Glutamatergic neuron (in vitro differentiated cells): ENCODE results near the gene ITCH. TPM values are rescaled to one million over a fixed set of nuclear protein-coding genes. Genes with fewer than 3 reads are reported as not detected.

Experiments used
- DNase-seq: peaks from one replicate; pipeline ENCODE4 v3.0.0; 2022
- H3K27ac Mint-ChIP-seq: one replicate; pipeline ENCODE4 v1.8.0; 2020; ENCODE audit warnings: mild to moderate bottlenecking, mixed read lengths, inconsistent platforms; ENCODE audit not compliant: unreplicated experiment
- H3K27me3 Mint-ChIP-seq: one replicate; pipeline ENCODE4 v1.8.0; 2020; ENCODE audit warnings: mild to moderate bottlenecking, moderate library complexity, mixed read lengths, inconsistent platforms; ENCODE audit not compliant: unreplicated experiment
- H3K36me3 Mint-ChIP-seq: one replicate; pipeline ENCODE4 v1.8.0; 2020; ENCODE audit warnings: mild to moderate bottlenecking, mixed read lengths, inconsistent platforms; ENCODE audit not compliant: unreplicated experiment
- H3K4me1 Mint-ChIP-seq: one replicate; pipeline ENCODE4 v1.8.0; 2020; ENCODE audit warnings: mild to moderate bottlenecking, low read depth, mixed read lengths, inconsistent platforms; ENCODE audit not compliant: unreplicated experiment
- H3K4me3 Mint-ChIP-seq: one replicate; pipeline ENCODE4 v1.8.0; 2020; ENCODE audit warnings: mild to moderate bottlenecking, mixed read lengths, inconsistent platforms; ENCODE audit not compliant: unreplicated experiment
- H3K9me3 Mint-ChIP-seq: one replicate; pipeline ENCODE4 v1.8.0; 2020; ENCODE audit warnings: mild to moderate bottlenecking, moderate library complexity, mixed read lengths, inconsistent platforms; ENCODE audit not compliant: unreplicated experiment
- CTCF ChIP-seq: fragments of 200-600 bp; sonication (generic); IDR thresholded peaks from one replicate; pipeline ENCODE4 v1.5.0; 2021; ENCODE audit not compliant: partially characterized antibody, unreplicated experiment
- total RNA-seq: library from RNA; stranded (reverse); fragmentation: NEBNext Ultra II Directional; extraction: Animal tissue kit (Norgen Biotek cat#: 25700); gene quantifications from one replicate; pipeline ENCODE4 v1.2.1, GENCODE V29; 2021; ENCODE audit not compliant: unreplicated experiment

ITCH gene
- total RNA-seq, 1 donor from 2014 or later = 59.4 TPM

- DNase-seq = no peak
- no peaks in the 10 kb centered on the region for H3K9me3 Mint-ChIP-seq
- no peaks in the 10 kb centered on the region for H3K4me1 Mint-ChIP-seq
- no peaks in the 10 kb centered on the region for H3K36me3 Mint-ChIP-seq
- no peak for TF ChIP-seq CTCF
- H3K27ac Mint-ChIP-seq = no peak overlapping the region
- no peak overlapping the region for H3K4me3 Mint-ChIP-seq
- H3K27me3 Mint-ChIP-seq = no peaks in the 10 kb centered on the region
Observed at GRCh38 chr20:34461779-34462087, 98.7 kb downstream of the ITCH start.

- H3K36me3 Mint-ChIP-seq = no peaks in the 10 kb centered on the region
- H3K9me3 Mint-ChIP-seq = peaks cover 1% of the 10 kb centered on the region
Observed at GRCh38 chr20:34468951-34469350, 105.9 kb downstream of the ITCH start.

GRCh38 chr20:34472246-34472925 is 109.3 kb downstream of the ITCH start:
- peaks cover 26% of the 10 kb centered on the region for H3K4me1 Mint-ChIP-seq
- H3K36me3 Mint-ChIP-seq = peaks cover 9% of the 10 kb centered on the region
- H3K9me3 Mint-ChIP-seq = peaks cover 15% of the 10 kb centered on the region
- H3K27me3 Mint-ChIP-seq = peaks cover 8% of the 10 kb centered on the region
- DNase-seq = no peak
- no peak for TF ChIP-seq CTCF
- peak overlapping the region; percentile 97 for H3K27ac Mint-ChIP-seq
- H3K4me3 Mint-ChIP-seq = peak overlapping the region; percentile 67

More at GRCh38 chr20:34468951-34469350, 105.9 kb downstream of the ITCH start:
- DNase-seq = no peak
- Mint-ChIP-seq H3K27ac (no peak overlapping the region), H3K4me3 (no peak overlapping the region), H3K4me1 (peaks cover 22% of the 10 kb centered on the region), H3K27me3 (peaks cover under 1% of the 10 kb centered on the region)
- TF ChIP-seq CTCF = no peak

GRCh38 chr20:34473262-34473883 is 110.3 kb downstream of the ITCH start:
- TF ChIP-seq CTCF = no peak
- peaks cover 8% of the 10 kb centered on the region for H3K27me3 Mint-ChIP-seq
- peak overlapping the region; percentile 75 for H3K4me3 Mint-ChIP-seq
- H3K27ac Mint-ChIP-seq = peak overlapping the region; percentile 97
- H3K9me3 Mint-ChIP-seq = peaks cover 15% of the 10 kb centered on the region
- H3K4me1 Mint-ChIP-seq = peaks cover 26% of the 10 kb centered on the region
- DNase-seq = peak; percentile 82
- H3K36me3 Mint-ChIP-seq = peaks cover 9% of the 10 kb centered on the region

GRCh38 chr20:34475979-34476736 is 113.1 kb downstream of the ITCH start:
- H3K27ac Mint-ChIP-seq = peak overlapping the region; percentile 79
- H3K36me3 Mint-ChIP-seq = peaks cover 13% of the 10 kb centered on the region
- TF ChIP-seq CTCF = no peak
- H3K9me3 Mint-ChIP-seq = peaks cover 17% of the 10 kb centered on the region
- peak overlapping the region; percentile 67 for H3K4me3 Mint-ChIP-seq
- peaks cover 8% of the 10 kb centered on the region for H3K27me3 Mint-ChIP-seq
- peak; percentile 21 for DNase-seq
- peaks cover 25% of the 10 kb centered on the region for H3K4me1 Mint-ChIP-seq
